ENCODE measurements around the gene CCN6.
"Not testable (repeated sequence)": the region's sequence is repeated elsewhere in the genome, so short reads cannot be mapped to it uniquely, and the experiment has no call there.

Gene CCN6

GRCh38 chr6:112054555-112055190 lies 769 bp downstream of the CCN6 start:
- DNase-seq, result no peak

- no peak for DNase-seq
These were observed 4.5 kb downstream of the CCN6 start for GRCh38 chr6:112058243-112059032.

- no peak for DNase-seq
These were observed 7.7 kb downstream of the CCN6 start for GRCh38 chr6:112061605-112062004.

- DNase-seq, result no peak
These were observed 9.1 kb downstream of the CCN6 start for GRCh38 chr6:112062966-112063365.

GRCh38 chr6:112065426-112065986 lies 11.6 kb downstream of the CCN6 start:
- no peak for DNase-seq

- DNase-seq, result no peak
These were observed 12.7 kb downstream of the CCN6 start for GRCh38 chr6:112066606-112067005.

GRCh38 chr6:112081569-112081968 lies 27.7 kb downstream of the CCN6 start:
- no peak for DNase-seq

GRCh38 chr6:112085286-112086065 lies 31.6 kb downstream of the CCN6 start:
- peak; percentile 14 for DNase-seq

- DNase-seq, result peak; percentile 62
These were observed 32.8 kb downstream of the CCN6 start for GRCh38 chr6:112086744-112087135.

GRCh38 chr6:112087136-112087911 lies 33.4 kb downstream of the CCN6 start, which contains the start of the genes FAM229B and TUBE1:
FAM229B (plus strand) TSS chr6:112087591; CDS start chr6:112099284, 11,693 bp downstream.
TUBE1 (minus strand) TSS chr6:112087482; CDS start chr6:112087434, 48 bp downstream.
- DNase-seq, result peak; percentile 98

GRCh38 chr6:112087916-112088315 lies 34.0 kb downstream of the CCN6 start:
- peak; percentile 21 for DNase-seq

GRCh38 chr6:112096901-112097300 lies 43.0 kb downstream of the CCN6 start:
- DNase-seq, result no peak

GRCh38 chr6:112100561-112100960 lies 46.7 kb downstream of the CCN6 start:
- DNase-seq, result no peak

GRCh38 chr6:112106026-112106425 lies 52.1 kb downstream of the CCN6 start:
- not testable (repeated sequence) for DNase-seq

- no peak for DNase-seq
These were observed 52.7 kb downstream of the CCN6 start for GRCh38 chr6:112106562-112106961.

- no peak for DNase-seq
These were observed 55.4 kb downstream of the CCN6 start for GRCh38 chr6:112109262-112109661.

- DNase-seq, result no peak
These were observed 59.5 kb downstream of the CCN6 start for GRCh38 chr6:112113431-112113830.

- DNase-seq, result no peak
These were observed 60.0 kb downstream of the CCN6 start for GRCh38 chr6:112113918-112114317.

GRCh38 chr6:112114577-112115223 lies 60.8 kb downstream of the CCN6 start:
- DNase-seq, result no peak

- no peak for DNase-seq
These were observed 62.3 kb downstream of the CCN6 start for GRCh38 chr6:112116221-112116620.

GRCh38 chr6:112117554-112117953 lies 63.6 kb downstream of the CCN6 start:
- DNase-seq, result peak; percentile 9

- no peak for DNase-seq
These were observed 64.1 kb downstream of the CCN6 start for GRCh38 chr6:112118034-112118433.
